Left lung (tissue), 10 donors: ENCODE measurements around the gene TIA1. TPM values are rescaled to one million over a fixed set of nuclear protein-coding genes. Genes with fewer than 3 reads are reported as not detected.

Experiments used
- ATAC-seq: fragments of 200-7000 bp; cut with Tn5 transposase; one replicate; pipeline ENCODE4 v1.9.1; 2020; ENCODE audit warnings: moderate library complexity
- DNase-seq, 4 donors: peaks; one replicate each; pipeline ENCODE4 v3.0.0-alpha.2; 2013 to 2020
- H3K27ac ChIP-seq, 2 donors: fragments of 200-600 bp; sonication (generic) in 1 of 2; one replicate each; pipeline versions ENCODE4 v1.5.0 to v1.8.0; 2020 to 2021
- H3K27me3 ChIP-seq, 2 donors: fragments of 200-600 bp; sonication (generic) in 1 of 2; one replicate each; pipeline versions ENCODE4 v1.5.0 to v1.8.0; 2020 to 2021
- H3K36me3 ChIP-seq, 2 donors: fragments of 200-600 bp; sonication (generic) in 1 of 2; one replicate each; pipeline versions ENCODE4 v1.5.0 to v1.8.0; 2020 to 2021
- H3K4me1 ChIP-seq, 2 donors: fragments of 200-600 bp; one replicate each; pipeline ENCODE4 v1.8.0; 2021
- H3K4me3 ChIP-seq, 2 donors: fragments of 200-600 bp; sonication (generic) in 1 of 2; one replicate each; pipeline versions ENCODE4 v1.5.0 to v1.8.0; 2020 to 2021; ENCODE audit warnings: mild to moderate bottlenecking in 1 of 2
- H3K9me3 ChIP-seq, 2 donors: fragments of 200-600 bp; sonication (generic) in 1 of 2; one replicate each; pipeline versions ENCODE4 v1.5.0 to v1.8.0; 2020 to 2021
- CTCF ChIP-seq, 2 donors: fragments of 200-600 bp; sonication (generic) in 1 of 2; IDR thresholded peaks; one replicate each; pipeline versions ENCODE4 v1.5.0 to v1.8.0; 2021; ENCODE audit warnings: antibody characterized with exemption in 2 of 2
- intact Hi-C, 2 donors: fragments of 100-400 bp; cut with DNase I; formaldehyde crosslinking; loops; one replicate each; pipeline versions ENCODE4 v1.11.2 to v1.14.2; 2022
- polyA plus RNA-seq, 6 donors: library from polyadenylated mRNA; unstranded; fragments of 120-200 nt; gene quantifications; one replicate each; pipeline ENCODE4 v1.2.1, GENCODE V29; 2013; ENCODE audit not compliant: insufficient read length in 6 of 6
- total RNA-seq, 2 donors: library from RNA; stranded (reverse); fragmentation: NEBNext Ultra II Directional; extraction: Animal tissue kit (Norgen Biotek cat#: 25700); gene quantifications; one replicate each; pipeline ENCODE4 v1.2.1, GENCODE V29; 2021
- donor health status: DM: no; HTN: yes; CAD: no.
- donor health status: DM: no; HTN: no; CAD: no.

TIA1 gene
- total and polyA plus RNA-seq, 8 donors = 92.9 to 639 (median 532) TPM

- ATAC-seq = no peak
- H3K4me1 ChIP-seq = no peaks in the 10 kb centered on the region
- no peak for TF ChIP-seq CTCF (IDR thresholded peaks at IDR 0.05)
Measured at GRCh38 chr2:70203086-70203485, 45.3 kb downstream of the TIA1 start.

GRCh38 chr2:70202236-70202806, 46.1 kb downstream of the TIA1 start:
- no peak for TF ChIP-seq CTCF (IDR thresholded peaks at IDR 0.05)
- Histone ChIP-seq H3K36me3 (no peaks in the 10 kb centered on the region), H3K27me3 (no peaks in the 10 kb centered on the region), H3K4me1 (no peaks in the 10 kb centered on the region), H3K9me3 (no peaks in the 10 kb centered on the region), H3K27ac (no peak overlapping the region), H3K4me3 (no peak overlapping the region)
- DNase-seq = no peak
- no peak for ATAC-seq
- intact Hi-C loops = no loop called here

More at GRCh38 chr2:70203086-70203485, 45.3 kb downstream of the TIA1 start:
- H3K27ac ChIP-seq = no peak overlapping the region
- no peaks in the 10 kb centered on the region for H3K36me3 ChIP-seq
- no peaks in the 10 kb centered on the region for H3K9me3 ChIP-seq
- DNase-seq = no peak
- no peak overlapping the region for H3K4me3 ChIP-seq
- H3K27me3 ChIP-seq = no peaks in the 10 kb centered on the region
- intact Hi-C loops = no loop called here

- Histone ChIP-seq H3K9me3 (no peaks in the 10 kb centered on the region), H3K4me3 (no peak overlapping the region), H3K4me1 (no peaks in the 10 kb centered on the region), H3K27me3 (no peaks in the 10 kb centered on the region), H3K36me3 (no peaks in the 10 kb centered on the region), H3K27ac (no peak overlapping the region)
- no peak for ATAC-seq
- intact Hi-C loops = no loop called here
- TF ChIP-seq CTCF (IDR thresholded peaks at IDR 0.05) = no peak
- no peak for DNase-seq
Measured at GRCh38 chr2:70201831-70202230, 46.6 kb downstream of the TIA1 start.

GRCh38 chr2:70201225-70201768, 47.1 kb downstream of the TIA1 start:
- no peak for ATAC-seq
- no peak for TF ChIP-seq CTCF (IDR thresholded peaks at IDR 0.05)

GRCh38 chr2:70199320-70199864, 49.0 kb downstream of the TIA1 start:
- H3K27ac ChIP-seq = no peak overlapping the region
- no peak overlapping the region for H3K4me3 ChIP-seq
- no peaks in the 10 kb centered on the region for H3K36me3 ChIP-seq
- H3K9me3 ChIP-seq = no peaks in the 10 kb centered on the region
- ATAC-seq = no peak
- no peaks in the 10 kb centered on the region for H3K27me3 ChIP-seq
- intact Hi-C loops = no loop called here
- no peaks in the 10 kb centered on the region for H3K4me1 ChIP-seq
- DNase-seq = no peak
- TF ChIP-seq CTCF (IDR thresholded peaks at IDR 0.05) = no peak

More at GRCh38 chr2:70201225-70201768, 47.1 kb downstream of the TIA1 start:
- Histone ChIP-seq H3K27me3 (no peaks in the 10 kb centered on the region), H3K36me3 (no peaks in the 10 kb centered on the region), H3K4me3 (no peak overlapping the region), H3K9me3 (no peaks in the 10 kb centered on the region), H3K27ac (no peak overlapping the region), H3K4me1 (no peaks in the 10 kb centered on the region)
- no peak for DNase-seq
- intact Hi-C loops = no loop called here
